Measurements from ENCODE around the gene MAP4. TPM values are rescaled to one million over a fixed set of nuclear protein-coding genes. Genes with fewer than 3 reads are reported as not detected.

MAP4 gene
- total RNA-seq, 4 donors from 2014 or later, result 117 to 175 (median 147) TPM

DNA sequence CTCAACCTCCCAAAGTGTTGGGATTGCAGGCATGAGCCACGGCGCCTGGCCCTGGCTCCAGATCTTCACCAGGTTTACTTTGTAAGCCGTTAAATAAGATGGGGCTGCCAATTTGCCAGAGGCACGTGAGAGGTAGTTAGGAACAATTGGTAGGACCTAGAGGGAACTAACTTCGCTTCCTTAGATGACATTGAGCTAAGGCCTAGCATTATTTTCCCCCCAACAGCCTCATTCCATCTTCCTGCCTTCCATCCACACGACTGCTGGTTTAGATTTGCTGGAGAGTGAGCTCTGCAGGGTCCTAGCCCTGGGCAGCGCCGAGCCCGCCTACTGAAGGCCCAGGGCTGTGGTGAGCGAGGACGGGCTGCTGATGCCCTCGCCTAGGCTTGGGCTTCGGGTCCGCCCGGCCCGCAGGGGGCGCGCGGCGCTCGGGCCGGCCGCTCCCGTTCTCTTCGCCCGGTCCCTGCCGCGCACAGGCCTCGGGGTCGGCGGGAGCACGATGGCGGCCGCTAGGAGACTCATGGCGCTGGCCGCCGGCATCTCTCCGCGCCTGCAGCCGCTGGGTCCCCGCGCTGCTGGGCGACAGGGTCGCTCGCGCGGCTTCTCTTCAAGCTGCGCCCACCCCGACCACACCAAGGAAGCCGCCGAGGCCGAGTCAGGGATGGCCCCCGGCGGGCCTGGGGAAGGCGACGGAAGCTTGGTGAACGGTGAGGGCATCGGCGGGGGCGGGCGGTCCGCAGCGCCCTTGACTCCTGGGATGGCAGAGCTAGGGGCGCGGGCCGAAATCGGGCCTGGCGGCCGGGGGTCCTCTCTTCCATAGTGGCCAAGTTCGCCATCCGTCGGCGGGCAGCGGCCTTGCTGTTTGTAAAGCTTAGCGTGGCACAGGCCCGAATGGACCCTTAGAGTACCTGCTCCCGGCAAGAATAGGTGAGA, 191.4 kb downstream of the MAP4 start:
- TF ChIP-seq, protein P1, sequence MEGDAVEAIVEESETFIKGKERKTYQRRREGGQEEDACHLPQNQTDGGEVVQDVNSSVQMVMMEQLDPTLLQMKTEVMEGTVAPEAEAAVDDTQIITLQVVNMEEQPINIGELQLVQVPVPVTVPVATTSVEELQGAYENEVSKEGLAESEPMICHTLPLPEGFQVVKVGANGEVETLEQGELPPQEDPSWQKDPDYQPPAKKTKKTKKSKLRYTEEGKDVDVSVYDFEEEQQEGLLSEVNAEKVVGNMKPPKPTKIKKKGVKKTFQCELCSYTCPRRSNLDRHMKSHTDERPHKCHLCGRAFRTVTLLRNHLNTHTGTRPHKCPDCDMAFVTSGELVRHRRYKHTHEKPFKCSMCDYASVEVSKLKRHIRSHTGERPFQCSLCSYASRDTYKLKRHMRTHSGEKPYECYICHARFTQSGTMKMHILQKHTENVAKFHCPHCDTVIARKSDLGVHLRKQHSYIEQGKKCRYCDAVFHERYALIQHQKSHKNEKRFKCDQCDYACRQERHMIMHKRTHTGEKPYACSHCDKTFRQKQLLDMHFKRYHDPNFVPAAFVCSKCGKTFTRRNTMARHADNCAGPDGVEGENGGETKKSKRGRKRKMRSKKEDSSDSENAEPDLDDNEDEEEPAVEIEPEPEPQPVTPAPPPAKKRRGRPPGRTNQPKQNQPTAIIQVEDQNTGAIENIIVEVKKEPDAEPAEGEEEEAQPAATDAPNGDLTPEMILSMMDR (IDR thresholded peaks at IDR 0.05; ENCODE audit: low read depth), result no peak

- TF ChIP-seq, protein P1 (IDR thresholded peaks at IDR 0.05; ENCODE audit: low read depth), result no peak
Observed at GRCh38 chr3:47817609-47818008, 198.6 kb downstream of the MAP4 start.

GRCh38 chr3:47813551-47814177, 202.6 kb downstream of the MAP4 start:
- TF ChIP-seq, protein P1 (IDR thresholded peaks at IDR 0.05; ENCODE audit: low read depth), result no peak

DNA sequence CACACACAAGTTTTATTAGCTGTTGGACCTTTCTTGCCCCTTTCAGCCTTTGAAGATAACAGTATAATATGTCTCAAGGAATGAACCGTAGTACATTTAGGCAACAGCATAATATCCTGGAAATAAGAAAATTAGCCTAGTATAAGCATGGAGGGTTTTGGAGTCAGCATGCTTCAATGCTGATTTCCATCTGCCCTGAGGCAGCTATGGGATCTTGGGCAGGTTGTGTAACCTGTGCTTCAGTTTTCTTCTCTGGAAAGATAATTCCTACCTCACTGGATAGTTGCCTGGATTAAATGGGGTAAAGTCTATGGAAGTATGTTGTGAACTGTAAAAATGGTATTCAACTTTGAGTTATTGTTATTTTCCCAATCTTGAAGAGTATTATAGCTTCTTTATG, 211.6 kb downstream of the MAP4 start:
- TF ChIP-seq, protein P1 (IDR thresholded peaks at IDR 0.05; ENCODE audit: low read depth), result no peak

- TF ChIP-seq, protein P1 (IDR thresholded peaks at IDR 0.05; ENCODE audit: low read depth), result no peak
Observed at GRCh38 chr3:47803480-47804025, 212.7 kb downstream of the MAP4 start.

GRCh38 chr3:47802734-47803479, 213.3 kb downstream of the MAP4 start, which contains the start of gene DHX30:
Gene DHX30 (plus strand): TSS chr3:47803138. CDS start chr3:47810684, 7,546 bp downstream.
- TF ChIP-seq, protein P1 (IDR thresholded peaks at IDR 0.05; ENCODE audit: low read depth), result no peak

Small RNA genes lying within 50 kb of the gene (small RNA-seq; reads per million reads assigned to genes)
- gene AC124916.2 (not detected), gene MIR1226 (1.6 reads per million, percentile 23 among the genes with 10 or more reads in this experiment), gene RF00019 (0.49 reads per million), gene RF02271 (not detected)

Other genes starting within 250 kb of the MAP4 start
- gene SMARCC1, start 234.5 kb downstream of the MAP4 start, total RNA-seq, result 10 to 100 TPM; 25.8 to 29.2 (median 26.1) TPM
- 10 to 100 TPM; 31.4 to 59.3 (median 41.2) TPM for gene DHX30, start 213.3 kb downstream of the MAP4 start, total RNA-seq
- 1 to 10 TPM in 2 of 4 donors, under 1 TPM in 2; 0.33 to 2.1 (median 0.89) TPM for gene CDC25A, start 172.0 kb upstream of the MAP4 start, total RNA-seq
- 10 to 100 TPM in 1 of 4 donors, not detected in 3; 21.4 TPM for gene CAMP, start 207.1 kb upstream of the MAP4 start, total RNA-seq
- gene ZNF589, start 224.7 kb upstream of the MAP4 start, total RNA-seq, result 10 to 100 TPM; 12.6 to 24.7 (median 17.1) TPM

Measured in subcutaneous adipose tissue (tissue), 4 donors.